Measurements from ENCODE around the gene MGAT4B.

- TF ChIP-seq CTCF (IDR thresholded peaks at IDR 0.05; ENCODE audit: poor library complexity) (no peak), EZH2 (IDR thresholded peaks at IDR 0.05; ENCODE audit: borderline replicate concordance) (no peak)
Observed at GRCh38 chr5:179822444-179822990, 15.9 kb upstream of the MGAT4B start.

Measured in hepatocyte (in vitro differentiated cells).